OCI-LY3 (cell line): ENCODE measurements around the gene FRMD4A.

Source experiments
- CTCF ChIP-seq: fragments of 200-600, 300-600 bp; sonication (generic); IDR thresholded peaks from 2 replicates; pipeline ENCODE4 v1.5.1; 2014; ENCODE audit warnings: antibody characterized with exemption, low read length, low read depth
- EZH2phosphoT487 ChIP-seq: fragments of 200-600 bp; shearing (Covaris generic); IDR thresholded peaks from 2 replicates; pipeline ENCODE4 v1.6.1; 2018; ENCODE audit warnings: antibody characterized with exemption, mixed run types, low read depth

GRCh38 chr10:13612654-13613373 is 717.9 kb downstream of the FRMD4A start:
- TF ChIP-seq CTCF = no peak
- no peak for TF ChIP-seq EZH2phosphoT487
